Measurements from ENCODE around the gene SRCAP.

- no peak for TF ChIP-seq GATA2 (IDR thresholded peaks at IDR 0.05; ENCODE audit: low read depth, low read length)
- TF ChIP-seq GATA3 (IDR thresholded peaks at IDR 0.05; ENCODE audit: low read depth, low read length), result no peak
Measured at GRCh38 chr16:30775131-30775391, 76.1 kb downstream of the SRCAP start.

All from SH-SY5Y (cell line).